ENCODE data around the gene TBCC.

The TBCC gene

GRCh38 chr6:42696526-42697267, 49.2 kb downstream of the TBCC start:
- DNase-seq (ENCODE audit: low read depth in 2 of 2), result no peak

- no peak for DNase-seq (ENCODE audit: low read depth in 2 of 2)
Measured at GRCh38 chr6:42694586-42694985, 51.3 kb downstream of the TBCC start.

Measured in stimulated activated CD8-positive, alpha-beta memory T cell treated with anti-CD3 and anti-CD28 coated beads, Interleukin-2, amount 100 ng/mL, for 1 hour (primary cell).